Small intestine (tissue), 7 donors: ENCODE data around the gene CHN2. TPM values are rescaled to one million over a fixed set of nuclear protein-coding genes. Genes with fewer than 3 reads are reported as not detected.

Source experiments
- DNase-seq, 2 donors: peaks; one replicate each; pipeline versions ENCODE4 v3.0.0 to v3.0.0-alpha.2; 2013
- FAIRE-seq: peaks from 2 replicates; lab custom pipeline; 2012; peaks lifted over from hg19 to GRCh38; lab: Jason Lieb, UNC
- H3K27ac ChIP-seq, 3 donors: one replicate each; pipeline ENCODE4 v1.5.1; 2013; ENCODE audit warnings: low read length in 2 of 3, mild to moderate bottlenecking in 2 of 3, control low read depth in 1 of 3, inconsistent platforms in 1 of 3, low read depth in 1 of 3, moderate library complexity in 1 of 3
- H3K27me3 ChIP-seq, 3 donors: one replicate each; pipeline ENCODE4 v1.6.1; 2013; ENCODE audit warnings: low read length in 3 of 3, inconsistent platforms in 1 of 3; ENCODE audit not compliant: control insufficient read depth in 3 of 3, insufficient read depth in 3 of 3
- H3K36me3 ChIP-seq, 3 donors: one replicate each; pipeline ENCODE4 v1.6.1; 2013; ENCODE audit warnings: low read length in 3 of 3, inconsistent platforms in 1 of 3, low read depth in 1 of 3, mild to moderate bottlenecking in 1 of 3, moderate library complexity in 1 of 3; ENCODE audit not compliant: control insufficient read depth in 3 of 3, insufficient read depth in 2 of 3
- H3K4me1 ChIP-seq, 3 donors: one replicate each; pipeline ENCODE4 v1.6.1; 2013; ENCODE audit warnings: low read length in 2 of 3, inconsistent platforms in 1 of 3, low read depth in 1 of 3, mild to moderate bottlenecking in 1 of 3, moderate library complexity in 1 of 3; ENCODE audit not compliant: control insufficient read depth in 3 of 3, insufficient read depth in 2 of 3
- H3K4me3 ChIP-seq, 3 donors: one replicate each; pipeline ENCODE4 v1.5.1; 2013; ENCODE audit warnings: low read length in 3 of 3, control low read depth in 1 of 3, inconsistent platforms in 1 of 3, low read depth in 1 of 3, mild to moderate bottlenecking in 1 of 3, moderate library complexity in 1 of 3
- H3K9me3 ChIP-seq, 2 donors: one replicate each; pipeline ENCODE4 v1.6.1; 2013; ENCODE audit warnings: low read depth in 1 of 2, low read length in 1 of 2; ENCODE audit not compliant: control insufficient read depth in 2 of 2, insufficient read depth in 1 of 2
- WGBS, 3 donors: extraction: QIAGEN DNeasy Blood & Tissue Kit; methylation state at CpG; one replicate each; pipeline ENCODE4 v1.1.7; 2013; 5-methylcytosine and 5-hydroxymethylcytosine counted together
- polyA plus RNA-seq, 4 donors: library from polyadenylated mRNA; stranded (reverse) in 3 of 4; unstranded in 1 of 4; fragments of 200-250 nt in 3 of 4; fragments of 120-200 nt in 1 of 4; gene quantifications; one replicate each; pipeline versions ENCODE4 v1.2.1 to v1.2.3, GENCODE V29; 2013
- donor health status: healthy with polysubstance abuse.
- donor health status: control.
- donor health status: control.
- donor health status: Bipolar disorder and iron deficiency.
- donor health status: healthy.

CHN2 gene
- polyA plus RNA-seq, 4 donors, result 22.3 to 124 (median 45.2) TPM

DNA sequence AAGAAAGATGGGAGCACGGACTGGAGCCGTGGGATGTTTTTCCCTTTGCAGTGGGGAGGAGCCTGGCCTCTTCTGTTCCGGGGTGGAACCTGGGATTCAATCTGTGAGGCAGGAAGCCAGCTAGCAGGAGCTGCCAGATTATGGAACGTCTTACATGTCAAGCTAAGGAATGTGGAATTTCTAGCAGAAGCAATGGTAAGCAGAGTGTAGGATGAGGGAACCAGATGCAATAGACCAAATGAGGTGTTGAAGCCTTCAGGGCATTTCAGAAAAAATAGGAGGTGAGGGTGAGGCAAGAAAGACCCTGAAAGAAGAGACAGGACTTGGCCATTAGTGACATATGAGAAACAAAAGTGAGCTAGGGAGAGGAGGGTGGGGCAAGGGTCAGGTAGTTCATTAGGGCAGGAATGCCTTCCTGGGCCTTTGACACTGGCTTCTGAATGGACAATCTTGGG lies 105.5 kb downstream of the CHN2 start:
- H3K36me3 ChIP-seq, result no peaks in the 10 kb centered on the region
- 59 to 68% (median 65%) methylated on average over 4 of the region's 4 CpGs for WGBS, 3 donors
- no peak overlapping the region for H3K4me3 ChIP-seq
- no peak for FAIRE-seq
- H3K9me3 ChIP-seq, result no peaks in the 10 kb centered on the region
- H3K4me1 ChIP-seq, result peaks cover 0 to 5% (median 2%) of the 10 kb centered on the region in 3 donors
- no peak overlapping the region for H3K27ac ChIP-seq
- peak in 1 of 2 donors; percentile 32 for DNase-seq
- H3K27me3 ChIP-seq, result no peaks in the 10 kb centered on the region

DNA sequence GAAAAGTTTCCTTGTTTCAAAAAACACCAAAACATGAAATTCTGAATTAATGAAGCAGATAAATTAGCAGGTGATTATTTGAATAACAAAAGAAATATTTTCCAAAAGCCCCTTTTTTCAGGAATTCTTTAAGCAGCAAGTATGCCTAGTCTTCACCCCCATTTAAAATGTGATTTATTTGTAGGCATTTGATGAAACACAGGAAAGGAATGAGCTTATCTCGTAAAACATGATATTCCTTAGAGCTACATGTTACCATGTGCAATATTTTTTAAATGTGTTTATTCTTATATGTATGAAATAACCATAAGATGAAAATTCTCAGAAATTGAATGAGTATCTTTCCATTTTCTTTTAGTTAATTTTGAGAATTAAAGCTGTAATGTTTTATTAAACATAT lies 106.1 kb downstream of the CHN2 start:
- Histone ChIP-seq H3K27ac (no peak overlapping the region), H3K9me3 (no peaks in the 10 kb centered on the region), H3K4me1 (peaks cover 2 to 5% (median 2%) of the 10 kb centered on the region in 3 donors), H3K4me3 (no peak overlapping the region), H3K36me3 (no peaks in the 10 kb centered on the region), H3K27me3 (no peaks in the 10 kb centered on the region)
- no peak for FAIRE-seq
- DNase-seq, result no peak
- 86 to 94% (median 87%) methylated on average over 1 of the region's 1 CpG for WGBS, 3 donors

DNA sequence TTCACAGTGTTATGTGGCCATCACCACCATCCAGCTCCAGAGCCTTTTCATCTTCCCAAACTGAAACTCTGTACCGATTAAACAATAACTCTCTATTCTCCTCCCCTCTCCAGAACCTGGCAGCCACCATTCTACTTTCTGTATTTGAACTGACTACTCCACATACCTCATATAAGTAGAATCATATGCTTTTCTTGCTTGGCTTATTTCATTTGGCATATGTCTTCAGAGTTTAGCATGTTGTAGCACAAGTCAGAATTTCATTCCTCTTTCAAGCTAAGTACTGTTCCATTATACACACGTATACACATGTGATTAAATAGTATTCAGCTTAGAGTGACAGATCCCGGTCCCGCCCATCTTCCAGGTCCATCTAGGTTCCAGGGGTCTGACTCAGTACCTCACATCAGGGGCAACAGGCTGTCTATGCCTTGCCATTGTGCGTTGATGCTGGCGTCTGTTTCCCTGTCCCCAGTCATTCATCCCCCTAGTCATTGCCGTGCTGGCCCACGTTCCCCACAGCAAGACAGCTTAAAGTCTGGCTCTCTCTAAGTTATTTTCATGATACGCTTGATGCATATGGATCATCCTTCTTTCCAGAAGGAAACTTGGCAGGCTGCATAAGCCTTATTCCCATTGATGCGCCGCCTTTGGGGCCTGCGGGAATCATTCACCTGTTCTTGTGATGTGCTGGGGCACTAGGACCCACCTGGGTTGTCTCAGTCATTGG lies 108.3 kb downstream of the CHN2 start:
- Histone ChIP-seq H3K27ac (no peak overlapping the region), H3K4me3 (no peak overlapping the region)

GRCh38 chr7:29304756-29305155 lies 110.2 kb downstream of the CHN2 start:
- DNase-seq (no peak), FAIRE-seq (no peak)
- H3K27me3 ChIP-seq, result no peaks in the 10 kb centered on the region
- no peak overlapping the region for H3K4me3 ChIP-seq
- H3K27ac ChIP-seq, result no peak overlapping the region
- H3K9me3 ChIP-seq, result no peaks in the 10 kb centered on the region
- no peaks in the 10 kb centered on the region for H3K36me3 ChIP-seq
- WGBS, 3 donors, result 73 to 78% (median 78%) methylated on average over 6 of the region's 6 CpGs
- peaks cover 2 to 5% (median 4%) of the 10 kb centered on the region in 3 donors for H3K4me1 ChIP-seq

More for the DNA sequence above, 108.3 kb downstream of the CHN2 start:
- DNase-seq (no peak), FAIRE-seq (no peak)
- Histone ChIP-seq H3K27me3 (no peaks in the 10 kb centered on the region), H3K4me1 (peaks cover 2 to 5% (median 4%) of the 10 kb centered on the region in 3 donors), H3K9me3 (no peaks in the 10 kb centered on the region), H3K36me3 (no peaks in the 10 kb centered on the region)
- 93 to 95% (median 93%) methylated on average over 12 of the region's 12 CpGs for WGBS, 3 donors

GRCh38 chr7:29306319-29306991 lies 111.9 kb downstream of the CHN2 start:
- no peaks in the 10 kb centered on the region for H3K27me3 ChIP-seq
- H3K9me3 ChIP-seq, result peaks cover 0 to 3% of the 10 kb centered on the region in 2 donors
- WGBS, 3 donors, result 69 to 89% (median 81%) methylated on average over 5 of the region's 5 CpGs
- H3K4me3 ChIP-seq, result no peak overlapping the region
- no peaks in the 10 kb centered on the region for H3K36me3 ChIP-seq
- no peak for DNase-seq
- FAIRE-seq, result no peak
- H3K27ac ChIP-seq, result no peak overlapping the region
- peaks cover 0 to 4% (median 0%) of the 10 kb centered on the region in 3 donors for H3K4me1 ChIP-seq

DNA sequence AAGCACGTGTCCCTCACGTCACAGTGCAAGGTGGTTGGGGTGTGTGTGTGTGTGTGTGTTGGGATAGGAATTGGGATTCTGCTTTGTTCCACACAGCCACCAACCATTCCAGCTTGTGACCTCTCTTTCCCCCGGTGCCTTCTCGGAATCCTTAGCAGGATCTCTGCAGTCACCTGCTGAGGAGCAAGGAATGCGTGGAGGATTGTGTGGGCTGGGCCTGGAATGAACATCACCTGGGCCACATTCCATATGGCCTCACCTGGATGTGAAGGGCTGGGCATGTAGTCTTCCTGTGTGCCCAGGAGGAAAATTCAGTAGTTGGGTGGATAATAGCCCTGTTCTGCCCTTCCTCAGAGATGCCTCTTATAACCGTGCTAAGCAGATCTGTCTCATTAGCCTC lies 113.8 kb downstream of the CHN2 start:
- H3K4me1 ChIP-seq, result peaks cover 0 to 4% (median 0%) of the 10 kb centered on the region in 3 donors
- H3K9me3 ChIP-seq, result peaks cover 0 to 3% of the 10 kb centered on the region in 2 donors
- FAIRE-seq, result no peak
- H3K27ac ChIP-seq, result no peak overlapping the region
- WGBS, 3 donors, result 94 to 97% (median 97%) methylated on average over 6 of the region's 6 CpGs
- H3K27me3 ChIP-seq, result no peaks in the 10 kb centered on the region
- H3K4me3 ChIP-seq, result no peak overlapping the region
- no peaks in the 10 kb centered on the region for H3K36me3 ChIP-seq
- DNase-seq, result no peak

GRCh38 chr7:29309041-29309854 lies 114.7 kb downstream of the CHN2 start:
- no peak for DNase-seq
- Histone ChIP-seq H3K27me3 (no peaks in the 10 kb centered on the region), H3K27ac (no peak overlapping the region), H3K36me3 (no peaks in the 10 kb centered on the region), H3K9me3 (peaks cover 0 to 3% of the 10 kb centered on the region in 2 donors), H3K4me1 (peaks cover 0 to 4% (median 0%) of the 10 kb centered on the region in 3 donors), H3K4me3 (no peak overlapping the region)
- 85 to 91% (median 89%) methylated on average over 9 of the region's 9 CpGs for WGBS, 3 donors
- no peak for FAIRE-seq

DNA sequence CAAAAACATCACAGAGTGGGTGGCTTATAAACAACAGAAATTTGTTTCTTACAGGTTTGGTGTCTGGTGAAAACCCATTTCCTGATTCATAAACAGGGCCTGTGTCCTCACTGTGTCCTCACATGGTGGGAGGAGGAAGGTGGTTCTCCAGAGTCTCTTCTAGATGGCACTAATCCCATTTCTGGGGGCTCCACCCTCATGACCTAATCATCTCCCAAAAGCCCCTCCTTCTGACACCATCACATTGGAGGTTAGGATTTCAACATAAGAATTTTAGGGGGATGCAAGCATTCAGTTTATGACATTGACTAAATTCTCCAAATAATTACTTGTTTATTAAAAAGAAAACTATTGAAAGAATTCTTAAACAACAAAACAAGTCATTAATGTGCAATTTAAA lies 116.0 kb downstream of the CHN2 start:
- H3K4me3 ChIP-seq, result no peak overlapping the region
- H3K36me3 ChIP-seq, result no peaks in the 10 kb centered on the region
- H3K27me3 ChIP-seq, result no peaks in the 10 kb centered on the region
- peaks cover 0 to 3% (median 0%) of the 10 kb centered on the region in 3 donors for H3K4me1 ChIP-seq
- FAIRE-seq (no peak), DNase-seq (no peak)
- H3K9me3 ChIP-seq, result peaks cover 0 to 3% of the 10 kb centered on the region in 2 donors
- H3K27ac ChIP-seq, result no peak overlapping the region
